Fibroblast of peridontal ligament (primary cell): ENCODE data around the gene KCNJ4.
A peak's percentile ranks its signal among the peaks of the same experiment; 100 is the strongest.
"Not testable (repeated sequence)": the region's sequence is repeated elsewhere in the genome, so short reads cannot be mapped to it uniquely, and the experiment has no call there.

ENCODE experiments used
- DNase-seq: peaks from one replicate; pipeline ENCODE4 v3.0.0-alpha.2; 2010; ENCODE audit errors: extremely low read depth

Gene KCNJ4

DNA sequence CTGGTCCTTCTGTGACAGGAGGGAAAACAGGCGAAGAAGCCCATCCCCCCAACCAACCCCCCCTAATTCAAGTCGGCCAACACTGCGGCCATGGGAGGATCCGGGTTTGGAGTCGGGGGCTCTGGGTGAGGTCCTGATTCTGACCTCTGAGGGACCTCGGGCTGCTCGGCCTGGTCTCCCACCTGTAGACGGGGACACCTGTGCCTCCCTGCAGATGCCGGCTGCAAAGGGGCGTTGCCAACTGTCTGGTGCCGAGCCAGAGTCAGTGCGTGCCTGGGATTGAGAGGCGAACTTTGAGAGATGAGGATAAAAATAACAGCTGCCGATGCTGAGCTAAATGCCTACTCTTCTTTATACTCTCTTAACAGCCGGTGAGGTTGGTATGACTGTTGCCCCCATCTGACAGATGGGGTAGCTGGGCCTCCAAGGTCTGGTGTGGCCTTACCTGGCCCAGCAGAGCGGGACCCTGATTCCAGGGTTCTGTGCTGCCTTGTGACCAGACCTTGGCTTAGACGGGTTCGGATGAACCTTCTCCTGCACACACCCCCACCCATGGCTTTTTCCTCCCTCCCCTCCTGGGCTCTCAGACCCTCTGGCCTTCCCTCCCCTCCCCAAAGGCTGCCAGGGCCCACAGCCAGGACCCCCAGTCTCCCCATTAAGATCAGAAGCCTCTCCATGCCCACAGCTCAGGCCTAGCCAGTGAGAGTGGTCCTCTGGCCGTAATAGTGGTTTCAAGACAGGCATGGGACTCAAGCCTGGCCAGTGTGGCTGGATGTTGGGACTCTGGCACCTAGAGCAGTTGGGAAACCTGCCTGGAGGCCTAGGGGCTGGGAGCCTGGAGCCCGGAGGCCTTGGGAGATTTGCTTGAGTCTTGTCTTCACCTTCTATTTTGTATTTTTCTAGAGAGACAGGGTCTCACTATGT, 41.7 kb downstream of the KCNJ4 start:
- DNase-seq: no peak

DNA sequence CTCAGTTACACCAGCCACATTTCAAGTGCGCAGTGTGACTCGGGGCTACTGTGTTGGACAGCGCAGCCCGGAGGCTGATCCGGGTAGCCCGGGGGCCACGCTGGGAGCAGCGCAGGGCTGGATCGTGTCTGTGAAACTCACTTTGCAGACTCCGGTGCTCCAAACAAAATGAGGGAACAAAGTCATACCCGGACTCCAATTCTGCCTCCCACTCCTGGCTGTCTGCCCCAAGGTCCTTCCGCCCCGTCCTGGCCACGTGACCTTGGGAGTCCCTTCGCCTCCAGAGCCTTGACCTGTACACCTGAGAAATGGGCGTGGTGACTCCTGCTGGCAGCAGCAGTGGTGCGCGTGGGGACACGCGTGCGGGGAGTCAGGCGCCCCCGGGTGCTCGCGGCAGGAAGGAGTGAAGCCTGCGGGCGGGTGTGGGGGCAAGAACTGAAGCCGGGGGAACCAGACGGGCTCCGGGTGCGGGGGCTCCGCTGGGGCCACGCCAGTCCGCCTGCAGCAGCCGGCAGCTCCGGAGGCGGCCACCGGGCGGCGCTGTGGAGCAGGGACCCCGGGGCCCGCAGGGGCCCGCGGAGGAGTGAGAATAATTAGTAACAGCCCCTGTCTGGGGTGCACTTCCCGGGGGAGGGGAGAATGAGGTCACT, 42.4 kb downstream of the KCNJ4 start:
- DNase-seq: no peak

DNA sequence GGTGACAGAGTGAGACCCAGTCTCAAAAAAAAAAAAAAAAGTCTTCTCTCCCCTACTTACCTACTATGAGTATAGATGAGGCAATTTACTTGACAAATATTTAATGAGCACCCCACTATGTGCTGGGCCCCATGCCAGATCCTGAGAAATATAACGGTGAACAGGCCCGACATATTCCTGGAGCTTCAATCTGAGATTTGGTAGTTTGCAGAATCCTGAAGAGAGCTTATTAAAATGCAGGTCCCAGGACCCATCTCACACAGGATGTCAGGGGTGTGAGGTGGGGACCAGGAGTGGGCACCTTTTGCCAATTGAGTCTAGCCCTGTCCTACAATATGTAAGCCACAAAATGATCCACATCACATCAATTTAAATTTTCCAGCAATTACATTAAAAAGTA, 44.0 kb downstream of the KCNJ4 start:
- DNase-seq: no peak

DNA sequence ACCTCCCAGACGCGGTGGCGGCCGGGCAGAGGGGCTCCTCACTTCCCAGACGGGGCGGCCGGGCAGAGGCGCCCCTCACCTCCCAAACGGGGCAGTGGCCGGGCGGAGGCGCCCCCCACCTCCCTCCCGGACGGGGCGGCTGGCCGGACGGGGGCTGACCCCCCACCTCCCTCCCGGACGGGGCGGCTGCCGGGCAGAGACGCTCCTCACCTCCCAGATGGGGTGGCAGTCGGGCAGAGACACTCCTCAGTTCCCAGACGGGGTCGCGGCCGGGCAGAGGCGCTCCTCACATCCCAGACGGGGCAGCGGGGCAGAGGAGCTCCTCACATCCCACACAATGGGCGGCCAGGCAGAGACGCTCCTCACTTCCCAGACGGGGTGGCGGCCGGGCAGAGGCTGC, 45.1 kb downstream of the KCNJ4 start:
- not testable (repeated sequence) for DNase-seq

DNA sequence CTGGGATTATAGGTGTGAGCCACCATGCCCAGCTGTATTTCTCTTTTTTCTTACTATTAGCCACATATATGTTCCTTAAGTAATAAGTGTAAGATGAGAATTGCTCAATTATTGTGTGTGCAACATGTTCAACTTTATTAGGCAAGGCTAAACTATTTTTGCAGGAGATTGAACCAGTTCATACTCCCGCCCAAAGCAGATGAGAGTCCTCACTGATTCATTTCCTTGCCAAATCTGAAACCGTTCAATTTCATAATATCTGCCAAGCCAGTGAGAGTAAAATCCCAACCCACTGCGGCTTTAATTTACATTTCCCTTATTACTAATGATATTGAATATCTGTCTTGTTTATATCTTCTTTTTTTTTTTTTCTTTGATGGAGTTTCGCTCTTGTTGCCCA, 48.4 kb downstream of the KCNJ4 start:
- peak; percentile 38 for DNase-seq

DNA sequence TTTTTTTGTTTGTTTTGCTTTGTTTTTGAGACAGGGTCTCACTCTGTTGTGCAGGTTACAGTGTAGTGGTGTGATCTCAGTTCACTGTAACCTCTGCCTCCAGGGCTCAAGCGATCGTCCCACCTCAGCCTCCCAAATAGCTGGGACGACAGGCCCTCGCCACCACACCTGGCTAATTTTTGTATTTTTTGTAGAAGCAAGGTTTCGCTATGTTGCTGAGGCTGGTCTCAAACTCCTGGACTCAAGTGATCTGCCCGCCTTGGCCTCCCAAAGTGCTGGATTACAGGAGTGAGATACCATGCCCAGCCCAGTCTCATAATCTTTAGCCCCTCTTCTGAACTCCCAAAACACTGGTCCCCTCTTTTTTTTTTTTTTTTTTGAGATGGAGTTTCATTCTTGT, 50.6 kb downstream of the KCNJ4 start:
- DNase-seq: no peak

DNA sequence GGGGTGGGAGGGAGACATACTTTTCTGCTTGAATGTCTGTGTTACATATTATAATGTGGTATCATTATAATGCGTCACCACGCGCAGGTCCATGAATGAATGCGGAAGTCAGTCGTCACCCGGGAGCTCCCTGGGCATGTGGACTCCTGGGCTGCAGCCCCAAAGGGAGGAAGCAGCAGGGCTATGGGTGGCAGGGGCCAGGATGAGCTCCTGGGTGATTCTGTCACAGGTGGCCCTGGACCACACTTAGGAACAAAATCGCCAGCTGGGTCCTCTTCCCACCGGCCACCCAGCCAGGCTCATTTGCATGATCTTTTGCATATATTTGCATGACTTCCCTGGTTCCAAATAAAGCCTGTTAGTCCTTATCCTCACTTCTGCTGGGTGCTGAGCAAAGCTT, 51.2 kb downstream of the KCNJ4 start:
- no peak for DNase-seq

DNA sequence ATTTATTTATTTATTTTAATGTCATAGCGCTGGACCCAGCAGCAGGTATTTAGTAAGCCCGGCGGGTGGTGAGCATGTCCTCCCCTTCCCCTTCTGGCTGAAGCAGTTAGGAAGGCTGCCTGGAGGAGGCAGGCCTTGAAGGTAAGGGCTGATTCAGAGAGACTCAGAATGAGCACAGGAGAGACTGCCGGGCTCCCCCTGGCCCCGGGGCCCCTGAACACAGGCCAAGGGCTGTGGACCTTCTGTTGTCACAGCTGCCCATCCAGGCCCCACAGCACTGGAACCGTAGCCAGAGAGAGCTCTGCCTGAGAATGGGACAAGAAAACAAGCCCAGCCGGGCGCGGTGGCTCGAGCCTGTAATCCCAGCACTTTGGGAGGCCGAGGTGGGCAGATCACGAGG, 52.8 kb downstream of the KCNJ4 start:
- DNase-seq: no peak

DNA sequence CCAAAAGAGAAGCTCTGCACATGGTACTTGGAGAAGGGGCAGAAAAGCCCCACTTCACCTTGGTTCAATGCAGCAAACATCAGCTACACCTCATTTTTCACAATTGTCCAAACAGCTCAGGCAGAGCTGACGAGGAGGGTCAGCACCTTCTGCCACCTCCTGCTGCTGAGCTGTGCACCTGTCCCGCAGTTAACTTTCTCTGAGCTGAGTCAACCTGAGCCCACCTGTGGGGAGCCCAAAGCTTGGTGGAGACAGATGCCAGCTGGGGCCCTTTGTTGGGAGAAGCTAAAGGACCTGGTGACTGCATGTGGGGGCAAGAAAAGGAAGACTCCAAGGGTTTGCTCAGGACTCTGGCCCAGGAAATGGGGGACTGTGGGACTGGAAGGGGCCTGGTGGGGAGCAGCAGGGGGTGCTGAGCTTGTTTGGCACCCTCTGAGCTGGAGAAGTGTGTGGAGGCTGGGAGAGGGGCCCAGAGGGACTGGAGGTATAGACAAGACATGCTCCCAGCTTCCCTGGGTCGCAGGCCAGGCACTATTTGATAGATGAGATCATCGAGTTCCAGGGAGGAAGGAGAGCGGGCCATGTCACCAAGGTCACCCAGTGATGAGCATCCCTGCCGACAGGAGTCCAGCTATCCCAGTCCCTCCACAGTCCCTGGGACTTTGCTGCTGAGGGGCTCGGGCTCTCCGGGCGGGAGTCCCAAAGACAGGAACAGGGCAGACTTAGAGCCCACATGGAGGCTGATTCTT, 53.5 kb downstream of the KCNJ4 start:
- DNase-seq: no peak

DNA sequence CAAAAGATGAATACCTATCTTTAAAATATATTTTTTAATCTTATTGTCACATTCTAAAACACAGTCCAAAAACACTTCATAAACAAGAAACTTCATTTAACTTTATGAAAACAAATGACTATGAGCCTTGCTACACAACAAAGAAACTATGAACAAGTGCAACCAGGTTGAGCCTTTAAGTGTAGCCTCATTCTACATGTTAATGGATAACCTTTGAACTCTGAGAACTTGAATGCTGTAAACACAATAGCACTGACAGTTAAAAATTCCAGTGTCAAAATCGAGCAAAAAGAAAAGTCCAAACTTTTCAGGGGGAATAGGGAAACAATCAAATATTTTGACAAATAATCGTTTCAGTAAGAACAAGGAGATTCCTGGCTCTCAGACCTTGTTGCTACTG, 54.7 kb downstream of the KCNJ4 start:
- DNase-seq: not testable (repeated sequence)

DNA sequence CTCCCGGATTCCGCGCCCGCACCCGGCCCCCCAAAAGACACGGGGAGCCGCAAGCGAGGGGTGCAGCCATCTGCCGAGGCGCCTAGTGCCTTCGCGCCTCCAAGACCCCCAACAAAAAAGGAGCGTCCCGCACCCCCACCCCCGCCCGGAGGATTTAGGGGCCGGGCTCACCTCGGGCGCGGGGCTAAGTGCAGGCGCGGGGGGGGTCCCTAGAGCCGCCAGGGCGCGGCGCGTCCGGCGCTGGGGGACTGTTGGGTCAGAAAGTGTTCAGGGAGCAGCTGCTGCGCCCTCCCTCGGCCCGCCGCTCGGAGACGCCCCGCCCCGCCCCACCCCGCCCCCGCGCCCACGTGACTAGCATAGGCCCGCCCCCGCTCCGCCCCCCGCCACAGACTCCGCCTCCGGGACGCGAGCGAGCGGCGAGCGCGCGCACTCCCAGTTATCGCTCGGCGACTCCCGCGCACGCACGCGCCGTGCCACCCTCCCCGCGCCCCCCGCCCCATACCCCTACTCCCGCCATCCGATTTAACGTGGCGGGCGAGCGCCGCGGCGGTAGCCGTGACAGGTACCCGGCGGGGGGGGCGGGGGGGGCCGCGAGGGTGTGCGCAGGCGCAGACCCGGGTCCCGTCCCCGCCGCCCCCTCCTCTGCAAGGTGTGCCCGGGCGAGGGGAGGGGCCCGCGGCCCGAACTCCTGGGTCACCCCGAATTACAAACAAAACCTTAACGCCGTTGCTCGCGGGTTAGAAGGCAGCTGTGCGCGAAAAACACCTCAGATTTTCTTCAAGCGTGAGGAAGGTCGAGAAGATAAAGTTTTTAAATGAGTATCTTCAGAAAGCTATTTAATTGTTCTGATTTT, 56.2 kb downstream of the KCNJ4 start:
- peak; percentile 49 for DNase-seq

DNA sequence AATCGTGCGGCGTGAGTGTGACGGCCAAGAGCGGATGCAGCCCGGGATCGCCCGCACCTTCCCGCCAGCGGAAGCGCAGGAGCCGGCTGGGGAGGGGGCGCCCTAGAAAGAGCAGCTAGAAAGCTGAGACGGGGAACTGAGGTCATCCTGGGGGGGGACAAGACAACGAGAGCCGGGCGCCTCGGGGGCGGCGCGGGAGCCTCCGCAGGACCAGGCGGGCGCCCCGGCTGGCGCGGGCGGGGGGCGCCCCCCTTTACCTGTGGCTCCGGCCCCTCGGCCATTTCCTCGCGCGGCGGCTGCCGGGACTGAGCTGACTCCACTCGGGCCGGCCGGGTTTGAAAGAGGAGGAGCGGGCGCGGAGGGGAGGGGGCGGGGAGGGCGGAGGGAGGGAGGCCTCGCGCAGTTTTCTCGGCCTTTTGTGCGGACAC, 56.8 kb downstream of the KCNJ4 start:
- not testable (repeated sequence) for DNase-seq

DNA sequence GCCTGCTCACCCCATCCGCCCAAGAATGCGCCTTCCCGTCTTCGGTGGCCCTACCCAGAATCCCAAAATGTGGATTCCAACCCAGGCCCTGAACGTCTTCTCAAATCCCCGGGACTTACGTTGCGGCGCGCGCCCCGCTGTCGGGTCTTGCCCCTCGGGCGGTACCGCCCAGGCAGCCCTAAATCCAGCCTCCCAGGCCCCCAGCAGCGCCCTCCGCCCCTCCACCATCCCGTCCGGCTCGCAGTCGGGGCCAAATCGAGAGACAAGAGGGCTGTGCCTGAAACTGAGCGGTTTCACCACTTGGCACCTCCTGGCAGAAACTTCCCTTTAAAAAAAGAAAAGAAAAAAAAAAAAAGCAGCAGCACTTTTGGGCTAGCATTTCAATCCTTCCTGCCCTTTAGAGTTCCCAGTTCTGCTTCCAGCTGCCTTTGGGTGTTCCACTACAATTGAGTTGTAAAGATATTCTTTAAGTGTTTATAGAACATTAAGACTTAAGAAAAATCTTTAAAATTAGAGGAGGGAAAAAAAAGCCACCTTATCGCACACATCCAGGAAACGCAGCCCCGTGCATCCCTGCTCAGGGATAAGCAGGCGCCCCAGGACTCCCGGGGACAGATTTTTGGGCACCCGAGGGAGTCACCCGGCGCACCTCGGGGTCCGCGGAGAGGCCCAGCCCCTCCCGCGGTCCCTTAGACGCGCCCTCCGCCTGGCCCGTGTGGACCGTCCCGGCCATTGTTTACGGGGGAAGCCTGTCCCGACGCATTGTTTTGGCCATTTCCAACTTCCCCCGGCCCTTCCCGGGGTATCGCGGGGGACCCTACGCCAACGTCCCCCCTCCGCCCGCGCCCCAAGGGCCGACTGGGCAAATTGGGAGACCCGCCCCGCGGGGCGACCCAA, 57.6 kb downstream of the KCNJ4 start:
- peak; percentile 17 for DNase-seq

DNA sequence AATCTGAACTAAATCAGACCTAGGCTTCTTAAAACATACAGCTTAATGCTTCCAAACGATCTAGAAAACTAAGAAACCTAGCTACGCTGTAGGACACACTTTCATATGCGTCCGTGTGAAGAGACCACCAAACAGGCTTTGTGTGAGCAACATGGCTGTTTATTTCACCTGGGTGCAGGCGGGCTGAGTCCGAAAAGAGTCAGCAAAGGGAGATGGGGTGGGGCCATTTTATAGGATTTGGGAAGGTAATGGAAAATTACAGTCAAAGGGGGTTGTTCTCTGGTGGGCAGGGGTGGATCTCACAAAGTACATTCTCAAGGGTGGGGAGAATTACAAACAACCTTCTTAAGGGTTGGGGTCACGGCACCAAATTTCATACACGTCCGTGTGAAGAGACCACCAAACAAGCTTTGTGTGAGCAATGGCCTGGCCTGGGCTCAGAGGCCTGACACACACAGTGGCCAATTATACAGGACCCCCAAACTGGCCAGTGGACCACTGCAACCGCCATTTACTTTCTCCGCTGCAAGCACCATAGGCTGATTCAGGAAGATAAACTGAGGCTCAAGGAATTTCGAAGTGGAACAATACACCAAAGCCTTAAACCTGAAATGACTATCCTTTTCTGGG, 58.4 kb downstream of the KCNJ4 start:
- DNase-seq: not testable (repeated sequence)

DNA sequence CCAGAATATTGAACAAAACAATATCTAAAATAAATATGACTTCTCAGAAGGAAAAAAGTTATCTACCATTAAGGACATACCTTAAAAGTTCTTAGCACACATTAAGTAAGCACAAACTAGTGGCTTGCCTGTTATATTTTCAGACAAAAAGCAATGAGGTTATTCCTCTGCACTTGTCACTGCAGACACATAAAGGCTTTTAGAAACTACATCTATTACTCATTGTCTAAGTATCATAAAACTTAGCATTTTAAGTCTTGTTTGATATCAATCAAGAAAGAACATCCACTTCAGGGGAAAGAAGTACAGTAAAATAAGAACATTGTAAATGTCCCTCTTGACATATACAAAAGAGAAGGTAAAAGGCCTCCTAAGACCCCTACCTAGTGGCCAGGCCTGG, 59.1 kb downstream of the KCNJ4 start:
- DNase-seq: not testable (repeated sequence)

DNA sequence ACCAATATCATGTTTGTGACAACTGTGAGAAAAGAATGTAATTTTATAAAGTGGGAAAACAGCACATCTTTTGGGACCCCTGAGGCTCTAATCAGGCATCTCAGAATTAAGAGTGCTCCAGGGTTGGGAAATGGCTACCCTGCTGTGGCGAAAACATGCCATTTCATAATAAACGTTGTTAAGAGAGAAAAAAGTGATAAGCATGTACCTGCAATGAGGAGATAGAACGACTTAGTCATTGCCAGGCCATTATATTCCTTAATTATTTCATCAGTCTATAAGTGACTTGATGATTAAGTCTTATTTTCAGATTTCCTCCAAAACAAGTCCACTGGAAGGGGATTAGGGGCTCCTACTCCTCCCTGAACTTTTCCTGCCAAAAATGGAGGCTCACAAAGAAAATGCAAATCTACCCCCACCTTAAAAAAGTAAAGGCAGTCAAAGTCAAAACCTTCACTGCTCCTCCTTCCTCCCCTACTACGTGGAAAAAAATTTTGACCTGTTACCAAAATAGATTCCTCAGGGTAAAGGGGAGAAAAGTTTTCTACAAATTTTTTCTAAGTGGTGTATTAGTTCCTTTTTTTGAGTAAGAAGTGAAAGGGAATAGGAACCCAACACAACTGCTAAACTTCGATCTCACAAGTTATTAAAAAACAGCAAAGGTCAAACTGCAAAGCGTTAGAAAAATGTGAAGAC, 59.9 kb downstream of the KCNJ4 start:
- not testable (repeated sequence) for DNase-seq

DNA sequence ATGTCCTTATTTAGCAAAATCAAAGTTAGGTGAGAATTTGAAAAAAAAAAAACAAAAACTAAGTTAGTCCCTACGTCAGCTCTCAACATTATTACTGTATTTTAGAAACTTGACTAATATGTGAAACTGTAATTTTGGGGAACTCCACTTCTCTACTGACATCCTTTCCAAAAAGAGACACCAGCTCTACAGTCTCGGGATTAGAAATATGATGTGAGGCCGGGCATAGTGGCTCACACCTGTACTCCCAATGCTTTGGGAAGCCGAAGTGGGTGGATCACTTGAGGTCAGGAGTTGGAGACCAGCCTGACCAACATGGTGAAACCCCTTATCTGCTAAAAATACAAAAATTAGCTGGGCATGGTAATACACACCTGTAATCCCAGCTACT, 65.6 kb downstream of the KCNJ4 start:
- not testable (repeated sequence) for DNase-seq

DNA sequence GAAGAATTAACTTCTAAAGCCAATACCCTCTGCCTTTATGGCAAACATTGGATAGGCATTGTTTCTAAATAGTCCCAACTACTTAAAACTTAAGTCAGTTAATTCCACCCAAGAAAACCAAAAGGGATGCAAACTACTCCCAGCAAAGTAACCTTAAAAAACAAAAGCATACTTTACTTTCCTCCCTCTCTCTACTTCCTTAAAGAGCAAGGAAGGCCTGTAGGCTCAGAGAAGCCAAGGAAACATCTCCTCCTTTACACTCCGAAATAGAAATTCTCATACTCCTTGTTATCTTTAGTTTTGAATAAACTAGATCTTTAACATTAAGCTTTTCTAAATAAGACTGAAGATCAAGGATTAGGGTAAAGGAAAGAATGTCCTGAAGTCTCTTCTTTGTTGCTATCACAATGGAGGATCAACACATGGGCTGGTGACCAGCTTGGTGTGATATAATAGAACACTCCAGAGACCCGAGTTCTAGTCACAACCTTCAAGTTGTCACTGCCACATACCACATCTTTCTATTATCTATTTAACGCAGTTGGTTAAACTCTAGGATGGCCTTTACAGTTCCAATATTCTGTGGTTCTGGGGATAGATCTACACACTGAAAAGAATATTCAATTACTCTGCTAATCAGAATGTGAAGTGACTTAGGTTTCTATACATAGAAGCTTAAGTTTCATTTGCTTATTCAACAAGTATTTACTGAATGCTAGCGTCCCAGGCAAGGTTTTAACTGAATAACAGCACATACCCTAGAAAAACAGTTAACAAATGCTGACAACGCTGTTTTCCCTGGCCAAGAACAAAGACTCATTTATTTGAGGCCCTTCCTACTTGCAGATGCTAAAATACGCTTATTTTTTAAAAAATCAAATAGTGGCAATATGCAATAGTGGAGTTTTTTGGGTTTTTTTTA, 66.2 kb downstream of the KCNJ4 start:
- DNase-seq: not testable (repeated sequence)
